ENCODE measurements around the gene AGBL1. TPM values are rescaled to one million over a fixed set of nuclear protein-coding genes. Genes with fewer than 3 reads are reported as not detected.

AGBL1 gene
- total and polyA plus RNA-seq, 2 donors (not counting 3 experiments of a cell fraction or from before 2014, with no cell fraction given) = not detected

- no peak overlapping the region for H3K9ac ChIP-seq (replicated peaks; ENCODE audit: extremely low read depth, insufficient read depth, low read length)
- intact Hi-C loops (cut with micrococcal nuclease) (no loop called here), dilution Hi-C loops (cut with MboI; ENCODE audit: extremely low pct_ligation_motif_present, low sequenced_read_pairs) (no loop called here)
- H3K27ac ChIP-seq (ENCODE audit: insufficient read depth, low read depth, low read length) = no peak overlapping the region
- H3K27me3 ChIP-seq (ENCODE audit: control insufficient read depth in 2 of 2, insufficient read depth in 2 of 2, low read length in 2 of 2) = no peaks in the 10 kb centered on the region
- H3K4me3 ChIP-seq (replicated peaks in 1 of 3; ENCODE audit: insufficient read depth in 1 of 3, low read depth in 1 of 3, low read length in 3 of 3) = no peak overlapping the region
- ChIA-PET POLR2A (no interaction called here), CTCF (no interaction called here)
- no peak for FAIRE-seq
- no peaks in the 10 kb centered on the region for H3K4me1 ChIP-seq (ENCODE audit: control insufficient read depth, extremely low read depth, insufficient read depth, low read length)
- H3K9me1 ChIP-seq (replicated peaks; ENCODE audit: control insufficient read depth, extremely low read depth, insufficient read depth, low read length) = no peaks in the 10 kb centered on the region
- no peaks in the 10 kb centered on the region for H3K36me3 ChIP-seq (ENCODE audit: control insufficient read depth in 2 of 2, extremely low read depth in 1 of 2, insufficient read depth in 2 of 2, low read length in 2 of 2)
- DNase-seq (ENCODE audit: low read depth, low spot score) = no peak
- H3K9me3 ChIP-seq (replicated peaks; ENCODE audit: control insufficient read depth, insufficient read depth, low read length) = no peaks in the 10 kb centered on the region
- no peak overlapping the region for H3K4me2 ChIP-seq (ENCODE audit: insufficient read depth, low read length)
- H4K20me1 ChIP-seq (replicated peaks; ENCODE audit: control insufficient read depth, extremely low read depth, insufficient read depth, low read length) = no peaks in the 10 kb centered on the region
- TF ChIP-seq POLR2A (IDR thresholded peaks at IDR 0.05; ENCODE audit: low read depth, low read length) (no peak), MYC (IDR thresholded peaks at IDR 0.05; ENCODE audit: low read depth, low read length) (no peak), FOS (IDR thresholded peaks at IDR 0.05; ENCODE audit: borderline replicate concordance, insufficient read depth, low read length) (no peak), CTCF (IDR thresholded peaks at IDR 0.05; ENCODE audit: extremely low read depth in 1 of 2, insufficient read depth in 1 of 2, low read depth in 1 of 2, low read length in 2 of 2) (no peak), POLR2AphosphoS5 (IDR thresholded peaks at IDR 0.05; ENCODE audit: insufficient read depth, low read depth, low read length) (no peak), EZH2 (IDR thresholded peaks at IDR 0.05; ENCODE audit: borderline replicate concordance, low read depth, low read length, severe bottlenecking) (no peak), JUN (IDR thresholded peaks at IDR 0.05; ENCODE audit: borderline replicate concordance, insufficient read depth, insufficient read length, low read depth) (no peak), GATA2 (IDR thresholded peaks at IDR 0.05; ENCODE audit: insufficient read depth, insufficient read length, low read depth, low read length) (no peak), MAX (IDR thresholded peaks at IDR 0.05; ENCODE audit: insufficient read depth, insufficient read length) (no peak)
- no peaks in the 10 kb centered on the region for H3K79me2 ChIP-seq (ENCODE audit: control insufficient read depth, insufficient read depth, low read length)
- no TSS peak for BruUV-seq (replicated peaks)
- no peak overlapping the region for H2AFZ ChIP-seq (ENCODE audit: low read depth, low read length)
Measured at GRCh38 chr15:86384186-86384585, 304.5 kb downstream of the AGBL1 start.

Data from endothelial cell of umbilical vein (primary cell).